NCI-H128 (cell line): ENCODE results near the gene GTPBP4.
"Not testable (repeated sequence)": the region's sequence is repeated elsewhere in the genome, so short reads cannot be mapped to it uniquely, and the experiment has no call there.

Experiments
- DNase-seq: peaks from one replicate; lab custom pipeline; 2025; ENCODE audit not compliant: unreplicated experiment; lab: John Stamatoyannopoulos, UW

The GTPBP4 gene

DNA sequence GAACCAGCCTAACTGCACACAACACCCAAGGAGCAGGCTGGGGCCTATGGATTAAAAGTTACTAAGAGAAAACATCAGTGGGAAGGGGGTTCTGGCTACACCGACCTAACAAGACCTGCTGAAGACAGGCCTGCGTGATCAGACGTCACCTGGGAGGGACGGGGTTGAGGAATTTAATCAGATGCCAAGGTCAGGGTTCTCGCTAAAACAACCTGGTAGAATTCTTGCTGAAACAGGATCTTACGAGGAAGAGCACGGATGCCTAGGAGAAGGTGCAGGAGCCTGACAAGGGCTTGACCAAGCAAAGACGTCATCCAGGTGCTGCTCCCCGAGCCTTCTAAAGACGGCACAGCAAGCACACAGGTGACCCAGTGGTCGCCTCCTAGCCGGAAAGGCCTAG, 35.9 kb downstream of the GTPBP4 start:
- DNase-seq, result no peak

DNA sequence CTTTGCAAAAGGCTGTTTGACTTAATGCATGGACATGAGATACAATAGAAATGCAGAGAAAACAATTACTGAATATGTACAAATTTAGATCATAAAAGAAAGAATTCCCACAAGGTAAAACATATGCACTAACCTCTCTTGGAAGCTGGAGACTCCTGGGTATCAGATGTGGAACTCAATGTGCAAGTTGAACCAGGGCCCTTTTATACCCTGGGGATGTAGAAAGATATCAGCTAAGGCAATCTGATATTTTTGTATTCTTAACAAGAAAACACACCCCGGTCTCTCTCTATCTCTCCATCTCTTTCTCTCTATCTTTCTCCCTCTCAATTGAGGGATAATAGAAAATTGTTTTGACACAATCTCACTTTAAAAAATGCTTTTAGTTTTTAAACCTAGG, 37.4 kb downstream of the GTPBP4 start, which contains the start of gene IDI2:
TSS of gene IDI2 (minus strand) at position 177 of the 400 bp plus-strand sequence. CDS start 1,136 bp downstream, outside the sequence.
- DNase-seq, result no peak

DNA sequence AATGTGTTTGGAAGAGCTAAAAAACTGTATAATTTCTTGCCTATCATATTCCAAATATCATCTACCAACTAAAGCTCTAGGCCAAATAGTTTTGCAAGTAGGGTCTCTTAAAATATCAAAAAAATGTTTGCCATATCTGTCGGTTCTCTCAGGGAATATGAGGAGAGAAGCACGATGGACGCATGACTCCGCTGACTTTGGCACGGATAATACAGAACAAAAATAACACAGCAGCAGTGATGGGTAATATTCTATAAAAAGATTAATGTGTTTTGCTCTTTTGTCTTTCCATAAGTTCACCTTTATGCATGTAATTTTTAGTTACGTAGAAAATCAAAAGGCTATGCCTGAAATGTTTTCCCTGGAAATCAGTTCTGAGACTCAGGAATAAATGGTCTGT, 38.3 kb downstream of the GTPBP4 start:
- DNase-seq, result no peak

DNA sequence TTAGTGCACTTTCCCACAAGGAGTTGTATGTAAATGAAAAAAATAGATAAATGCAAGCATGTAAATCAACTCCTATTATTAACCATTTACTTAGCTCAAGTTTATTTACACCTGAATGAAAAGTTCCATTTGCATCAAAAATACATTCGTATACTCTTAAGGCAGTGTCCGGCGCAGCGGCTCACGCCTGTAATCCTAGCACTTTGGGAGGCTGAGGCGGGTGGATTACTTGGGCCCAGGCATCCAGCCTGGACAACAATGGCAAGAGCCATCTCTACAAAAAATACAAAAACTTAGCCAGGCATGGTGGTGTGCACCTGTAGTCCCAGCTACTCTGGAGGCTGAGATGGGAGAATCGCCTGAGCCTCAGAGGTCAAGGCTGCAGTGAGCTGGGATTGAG, 41.6 kb downstream of the GTPBP4 start:
- no peak for DNase-seq

DNA sequence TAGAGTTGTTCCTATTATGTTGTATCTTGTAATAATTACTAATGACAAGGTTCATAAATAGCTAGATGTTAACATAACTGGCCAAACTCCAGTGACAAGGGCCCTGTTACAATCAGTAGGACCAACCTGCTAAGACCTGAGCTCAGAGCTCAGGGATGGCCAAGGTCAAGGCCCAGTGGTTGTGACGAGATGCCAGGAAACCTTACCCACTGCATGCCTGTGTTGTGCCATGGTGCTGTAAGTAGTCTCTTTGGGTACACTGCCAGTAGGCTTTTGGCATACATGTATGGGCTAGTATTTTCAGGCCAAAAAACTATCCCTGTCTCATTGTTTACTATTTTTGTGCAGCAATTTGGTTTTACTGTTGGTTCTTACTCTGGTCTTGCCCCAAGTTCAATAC, 45.4 kb downstream of the GTPBP4 start:
- DNase-seq, result no peak

DNA sequence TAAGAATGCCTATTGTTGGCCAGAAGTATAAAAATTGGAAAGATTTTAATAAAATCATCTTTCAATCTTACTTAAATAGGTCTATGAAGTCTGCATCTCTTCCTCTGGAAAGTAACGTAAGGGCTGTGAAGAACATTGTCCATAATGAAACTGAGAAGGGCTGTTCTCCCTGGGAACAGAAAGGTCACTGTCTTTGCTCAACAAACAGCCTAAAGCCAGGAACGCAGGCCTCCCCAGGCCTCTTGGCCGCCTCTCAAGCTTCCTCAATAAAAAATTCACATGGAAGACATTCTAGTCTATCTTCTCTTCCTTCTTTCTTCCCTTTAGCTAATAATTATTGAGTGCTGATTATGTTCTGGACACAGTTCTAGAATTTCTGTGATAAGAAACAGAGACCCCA, 46.5 kb downstream of the GTPBP4 start:
- DNase-seq, result no peak

DNA sequence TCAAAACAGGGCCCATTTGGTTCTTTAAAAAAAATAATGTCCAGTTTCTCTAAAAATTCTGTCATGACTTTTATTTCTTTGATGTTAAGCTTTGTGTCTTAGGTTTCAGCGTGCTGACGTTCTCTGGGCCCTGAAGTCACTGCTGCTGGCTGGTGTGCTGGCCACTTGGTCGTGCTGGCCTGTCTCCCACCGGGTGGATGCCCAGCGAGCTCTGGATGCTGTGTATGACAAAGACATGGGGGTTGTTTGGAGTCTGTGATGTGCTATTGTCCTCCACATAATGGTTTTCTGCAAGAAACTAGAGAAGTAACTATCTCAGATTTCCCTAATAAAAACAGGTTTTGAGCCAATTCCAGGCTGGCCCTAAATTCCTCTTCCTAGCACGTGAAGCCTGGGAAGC, 47.0 kb downstream of the GTPBP4 start:
- DNase-seq, result no peak

DNA sequence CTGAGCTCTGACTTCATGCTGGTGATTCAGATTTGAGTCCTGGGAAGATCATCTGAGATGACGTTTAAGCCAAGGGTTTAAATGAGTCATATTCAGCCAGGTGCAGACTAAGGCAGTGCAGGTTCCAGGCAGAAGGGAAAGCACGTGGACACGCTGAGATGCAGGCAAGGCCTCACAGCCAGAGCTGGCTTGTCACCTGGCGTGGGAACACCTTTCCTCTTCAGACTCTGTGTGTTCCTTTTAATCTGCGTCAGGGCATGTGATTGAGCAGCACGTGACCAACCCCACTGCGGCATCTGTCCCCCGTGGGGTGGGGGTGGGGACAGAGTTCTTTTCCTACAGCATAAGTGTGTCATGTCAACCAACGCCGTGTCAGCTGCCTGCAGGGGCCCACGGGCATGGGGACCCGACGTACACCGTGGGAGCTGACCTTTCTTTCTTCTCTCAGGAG, 48.1 kb downstream of the GTPBP4 start:
- no peak for DNase-seq

DNA sequence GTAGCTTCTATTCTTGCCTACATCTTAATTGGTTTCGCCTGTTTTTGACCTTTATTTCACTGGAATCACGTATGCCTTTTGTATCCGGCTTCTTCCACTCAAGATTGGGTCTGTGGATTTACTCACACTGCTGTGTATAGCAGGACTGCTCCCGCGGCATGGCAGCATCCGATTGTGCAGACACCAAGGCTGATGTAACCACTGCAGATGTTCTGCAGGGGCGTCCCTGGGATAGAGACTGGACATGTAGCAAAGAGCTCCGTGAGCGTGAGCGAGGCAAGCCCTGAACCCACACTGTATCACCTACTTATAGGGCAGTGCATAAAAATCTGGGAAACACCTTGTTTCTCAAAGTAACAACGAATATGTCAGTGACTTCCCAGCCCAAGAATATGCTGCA, 48.9 kb downstream of the GTPBP4 start:
- DNase-seq, result no peak

DNA sequence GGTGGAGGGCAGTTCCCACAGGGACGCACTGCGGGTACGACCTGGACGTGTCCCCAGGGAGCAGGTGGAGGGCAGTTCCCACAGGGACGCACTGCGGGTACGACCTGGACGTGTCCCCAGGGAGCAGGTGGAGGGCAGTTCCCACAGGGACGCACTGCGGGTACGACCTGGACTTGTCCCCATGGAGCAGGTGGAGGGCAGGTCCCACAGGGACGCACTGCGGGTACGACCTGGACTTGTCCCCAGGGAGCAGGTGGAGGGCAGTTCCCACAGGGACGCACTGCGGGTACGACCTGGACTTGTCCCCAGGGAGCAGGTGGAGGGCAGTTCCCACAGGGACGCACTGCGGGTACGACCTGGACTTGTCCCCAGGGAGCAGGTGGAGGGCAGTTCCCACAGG, 50.5 kb downstream of the GTPBP4 start:
- DNase-seq, result not testable (repeated sequence)

DNA sequence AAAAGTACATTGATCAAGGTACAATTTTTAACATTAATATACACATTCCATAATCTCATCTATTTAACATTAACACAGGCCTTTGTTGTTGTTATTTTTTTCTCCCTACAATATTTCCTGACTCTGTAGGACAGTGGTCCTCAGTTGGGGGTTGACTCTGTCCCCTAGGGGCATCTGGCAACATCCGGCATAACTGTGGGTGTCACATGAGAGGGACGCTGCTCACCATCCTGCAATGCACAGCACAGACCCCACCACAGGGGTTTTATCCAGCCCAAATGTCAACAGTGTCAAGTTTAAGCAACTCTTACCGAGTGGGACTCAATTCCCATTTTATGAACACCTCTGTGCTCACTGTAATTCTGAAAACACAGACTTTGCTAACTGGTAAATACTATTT, 51.9 kb downstream of the GTPBP4 start:
- no peak for DNase-seq

DNA sequence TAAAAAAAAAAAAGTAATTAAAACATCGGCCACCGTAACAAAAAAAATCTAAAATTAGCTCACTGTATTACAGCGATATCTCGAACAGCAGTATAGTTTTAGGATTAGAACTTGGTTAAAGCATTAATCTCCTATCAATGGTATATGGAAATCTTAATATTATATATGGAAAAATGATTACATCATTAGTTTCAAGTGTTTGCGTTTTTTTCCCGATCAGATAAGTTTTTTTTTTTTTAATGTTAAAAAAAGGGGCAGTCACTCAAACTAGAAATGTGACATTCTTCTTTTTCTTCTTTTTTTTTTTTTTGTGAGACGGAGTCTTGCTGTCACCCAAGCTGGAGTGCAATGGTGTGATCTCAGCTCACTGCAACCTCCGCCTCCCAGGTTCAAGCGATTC, 53.3 kb downstream of the GTPBP4 start:
- DNase-seq, result no peak

DNA sequence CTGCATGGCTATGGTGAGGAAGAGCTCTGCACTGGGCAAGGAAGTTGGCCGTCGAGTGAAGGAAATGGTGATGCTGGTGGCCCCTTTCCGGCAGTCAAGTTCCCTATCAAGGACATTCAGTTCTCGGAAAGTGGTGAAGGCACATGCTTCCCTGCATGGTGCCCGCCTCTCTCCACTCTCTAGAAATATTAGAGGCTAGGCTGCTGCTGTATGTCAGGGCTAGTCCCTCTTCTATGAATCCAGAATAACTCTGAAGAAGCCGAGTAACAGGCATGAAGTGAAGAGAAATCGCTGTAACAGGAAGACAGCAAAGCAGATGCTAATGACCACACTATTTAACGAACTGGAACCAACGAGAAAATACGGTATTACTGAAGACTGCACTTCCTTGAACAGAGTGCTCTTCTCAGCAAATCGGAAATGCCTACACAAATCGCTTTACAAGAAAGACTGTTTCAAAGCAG, 55.3 kb downstream of the GTPBP4 start:
- DNase-seq, result no peak

DNA sequence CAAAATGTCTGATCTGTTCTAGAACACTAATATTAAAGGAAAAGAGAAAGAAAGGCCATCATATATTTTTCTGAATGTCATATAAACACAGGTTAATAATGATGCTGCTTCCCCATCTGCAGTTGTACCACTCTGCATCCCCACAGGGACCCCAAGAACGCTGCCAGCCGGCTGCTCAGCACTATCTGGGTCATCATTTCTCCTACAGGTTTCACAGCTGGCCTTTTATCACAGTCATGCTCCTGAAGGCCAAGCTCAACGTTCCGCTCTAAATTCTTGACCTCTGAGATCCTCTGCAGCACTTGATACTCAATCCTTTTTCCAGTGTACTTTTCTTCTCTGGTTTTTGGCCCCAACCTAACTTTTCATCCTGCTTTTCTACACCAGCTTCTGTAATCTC, 55.9 kb downstream of the GTPBP4 start:
- DNase-seq, result no peak

DNA sequence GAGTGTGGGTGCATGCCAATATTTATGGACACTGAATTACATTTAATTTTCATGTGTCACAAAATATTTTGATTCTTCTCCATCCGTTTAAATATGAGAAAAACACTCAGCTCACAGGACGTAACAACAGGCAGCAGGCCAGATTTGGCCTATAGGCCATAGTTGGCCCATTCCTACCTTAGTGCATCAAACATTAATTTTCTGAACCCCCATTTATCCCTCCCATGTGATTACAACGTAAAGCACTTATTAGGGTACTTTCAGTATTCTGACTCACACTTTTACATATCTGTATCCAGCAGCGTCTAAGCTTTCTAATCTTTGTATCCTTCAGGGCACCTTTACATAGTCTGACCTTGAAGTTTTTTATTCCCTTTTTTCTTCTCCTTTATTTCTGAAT, 56.7 kb downstream of the GTPBP4 start:
- DNase-seq, result no peak

DNA sequence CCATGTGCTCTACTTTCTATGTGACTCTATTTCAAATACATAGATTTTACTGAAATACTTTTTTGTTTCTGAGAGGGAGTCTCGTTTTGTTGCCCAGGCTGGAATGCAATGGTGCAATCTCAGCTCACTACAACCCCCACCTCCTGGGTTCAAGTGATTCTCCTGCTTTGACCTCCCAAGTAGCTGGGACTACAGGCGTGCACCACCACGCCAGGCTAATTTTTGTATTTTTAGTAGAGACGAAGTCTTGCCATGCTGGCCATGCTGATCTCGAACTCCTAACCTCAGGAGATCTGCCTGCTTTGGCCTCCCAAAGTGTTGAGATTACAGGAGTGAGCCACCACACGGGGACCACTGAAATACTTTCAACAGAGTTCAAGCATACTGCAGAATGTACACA, 57.2 kb downstream of the GTPBP4 start:
- no peak for DNase-seq

DNA sequence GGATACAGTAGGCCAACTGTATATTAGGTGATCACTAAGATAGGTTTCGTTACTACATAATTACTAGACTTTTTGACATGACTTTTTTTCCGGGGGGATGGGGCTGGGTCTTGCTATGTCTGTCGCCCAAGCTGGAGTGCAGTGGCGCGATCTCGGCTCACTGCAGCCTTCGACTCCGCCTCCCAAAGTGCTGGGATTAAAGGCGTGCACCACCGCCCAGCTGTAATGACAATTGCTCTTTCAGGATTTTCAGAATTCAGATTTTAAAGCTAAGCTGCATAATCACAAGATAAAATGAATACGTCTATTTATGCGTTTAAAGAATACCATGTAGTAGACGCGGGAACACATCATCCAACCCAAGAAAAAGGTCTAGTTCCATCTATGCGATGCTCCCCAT, 59.7 kb downstream of the GTPBP4 start:
- no peak for DNase-seq

DNA sequence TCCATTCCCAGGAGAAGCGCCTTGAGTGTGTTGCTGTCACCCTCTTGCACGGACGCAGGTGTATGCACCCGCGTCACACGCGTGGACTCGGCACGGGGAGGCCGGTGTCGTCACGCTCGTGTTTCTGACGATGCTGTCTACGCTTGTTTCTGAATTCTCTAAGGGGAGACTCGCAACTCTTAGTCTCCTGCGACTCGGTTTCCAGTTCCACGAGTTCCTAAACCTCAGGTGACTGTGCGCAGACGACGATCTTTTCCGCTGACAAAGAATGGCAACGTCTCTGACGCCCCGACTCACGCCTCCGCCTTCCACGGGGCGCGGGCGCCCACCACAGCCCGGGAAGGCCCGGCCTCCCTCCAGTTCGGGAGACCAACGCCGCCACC, 60.1 kb downstream of the GTPBP4 start:
- DNase-seq, result no peak

DNA sequence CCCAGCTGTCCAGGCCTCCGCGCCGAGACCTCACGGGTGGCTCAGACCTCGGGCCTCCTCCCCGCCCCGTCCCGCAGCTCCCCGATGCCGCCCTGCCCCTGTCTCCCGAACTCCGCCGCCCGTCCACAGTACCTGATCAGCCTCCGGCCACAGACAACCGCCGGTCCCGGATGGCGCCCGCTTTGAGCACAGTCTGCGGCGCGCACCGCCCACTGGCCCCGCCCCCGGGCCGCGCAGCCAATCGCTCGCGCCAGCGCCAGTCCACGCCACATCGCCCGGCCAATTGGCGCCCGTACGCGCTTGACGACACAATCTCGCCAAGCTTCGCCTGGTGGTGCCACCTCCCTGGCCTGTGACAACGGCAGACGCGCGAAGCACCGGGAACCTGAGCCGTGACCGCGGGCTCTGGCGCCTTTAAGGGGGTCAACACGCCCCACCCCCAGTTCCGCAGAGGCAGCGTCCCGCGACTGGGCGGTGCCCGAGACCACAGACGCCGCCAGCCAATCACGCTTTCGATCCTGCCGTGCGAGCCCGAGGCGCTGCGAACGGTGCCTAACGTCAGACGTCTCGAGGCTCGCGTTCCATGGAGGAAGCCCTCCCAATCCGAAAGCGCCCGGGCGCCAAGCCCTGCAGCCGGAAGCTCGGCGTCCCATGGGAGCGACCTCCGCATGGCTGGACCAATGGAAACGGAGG, 60.6 kb downstream of the GTPBP4 start, which contains the start of gene IDI1:
TSS of gene IDI1 (minus strand) at position 388 of the 693 bp plus-strand sequence. CDS start at position 272, 116 bp downstream.
- peak; percentile 92 for DNase-seq

DNA sequence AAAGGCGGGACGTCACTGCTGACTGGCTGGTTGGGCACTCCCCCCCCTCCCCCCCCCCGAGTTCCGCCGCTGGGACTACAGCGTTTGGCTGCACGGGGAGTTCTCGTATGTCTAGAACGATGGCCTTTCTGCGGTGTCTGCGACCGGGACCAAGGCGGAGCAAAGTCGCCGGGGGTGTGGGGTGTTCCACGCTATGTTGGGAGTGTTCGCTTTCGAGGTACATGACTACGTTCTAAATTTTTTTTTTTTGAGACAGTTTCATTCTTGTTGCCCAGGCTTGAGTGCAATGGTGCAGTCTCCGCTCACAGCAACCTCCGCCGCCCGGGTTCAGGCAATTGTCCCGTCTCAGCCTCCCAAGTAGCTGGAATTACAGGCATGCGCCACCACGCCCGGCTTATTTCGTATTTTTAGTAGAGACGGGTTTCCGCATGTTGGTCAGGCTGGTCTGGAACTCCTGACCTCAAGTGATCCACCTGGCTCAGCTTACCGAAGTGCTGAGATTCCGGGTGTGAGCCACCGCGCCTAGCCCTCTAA, 61.3 kb downstream of the GTPBP4 start:
- DNase-seq, result no peak

DNA sequence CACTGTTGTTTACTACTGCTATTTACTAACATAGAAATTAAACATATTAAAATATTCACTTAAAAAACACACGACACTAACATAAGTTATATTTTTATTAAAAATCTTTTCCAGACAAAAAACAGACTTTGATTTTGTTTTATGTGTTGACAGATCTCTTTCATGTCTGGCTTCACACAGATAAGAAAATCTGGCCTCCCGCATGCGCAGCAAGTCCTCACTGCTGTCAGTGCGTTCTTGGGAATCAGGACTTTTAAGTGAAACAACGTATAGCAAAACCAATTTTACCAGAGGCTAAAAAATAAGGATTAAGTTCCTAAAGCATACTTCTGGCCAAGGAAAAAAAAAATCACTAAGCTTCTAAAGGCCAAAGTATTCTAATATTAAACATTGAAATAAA, 61.9 kb downstream of the GTPBP4 start:
- no peak for DNase-seq

DNA sequence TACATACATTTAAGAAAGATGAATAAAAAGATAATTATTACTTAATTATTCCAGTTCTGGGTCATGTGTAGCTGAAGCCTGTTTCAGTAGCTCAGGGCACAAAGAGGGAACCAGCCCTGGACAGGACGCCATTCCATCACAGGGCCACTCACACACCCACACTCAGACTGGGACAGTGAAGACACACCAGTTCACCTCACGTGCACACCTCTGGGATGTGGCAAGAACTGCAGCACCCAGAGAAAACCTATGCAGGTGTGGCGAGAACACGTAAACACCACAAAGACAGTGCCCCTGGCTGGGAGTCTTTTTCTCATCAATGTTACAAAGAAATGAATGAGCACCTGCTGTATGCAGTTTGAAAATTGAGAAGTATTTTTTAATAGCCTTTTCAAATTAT, 62.3 kb downstream of the GTPBP4 start:
- no peak for DNase-seq

DNA sequence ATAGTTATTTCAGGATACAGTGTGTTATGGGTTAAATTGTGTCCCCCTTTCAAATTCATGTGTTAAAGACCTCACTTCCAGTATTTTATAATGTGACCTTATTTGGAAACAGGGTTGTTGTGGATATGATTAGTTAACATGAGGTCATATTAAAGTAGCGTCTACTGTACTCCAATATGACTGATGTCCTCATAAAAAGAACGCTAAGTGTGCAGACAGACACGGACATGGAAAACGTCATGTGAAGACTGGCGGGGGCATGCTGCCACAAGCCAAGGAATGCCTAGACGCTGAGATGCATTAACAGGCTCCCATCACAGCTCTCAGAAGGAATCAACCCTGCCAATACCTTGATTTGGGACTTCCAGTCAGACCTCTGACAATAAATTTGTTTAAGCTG, 66.5 kb downstream of the GTPBP4 start:
- no peak for DNase-seq
